ENCODE measurements around the gene ANXA1. TPM values are rescaled to one million over a fixed set of nuclear protein-coding genes. Genes with fewer than 3 reads are reported as not detected.
"Not testable (repeated sequence)": the region's sequence is repeated elsewhere in the genome, so short reads cannot be mapped to it uniquely, and the experiment has no call there.

ANXA1 gene, protein sequence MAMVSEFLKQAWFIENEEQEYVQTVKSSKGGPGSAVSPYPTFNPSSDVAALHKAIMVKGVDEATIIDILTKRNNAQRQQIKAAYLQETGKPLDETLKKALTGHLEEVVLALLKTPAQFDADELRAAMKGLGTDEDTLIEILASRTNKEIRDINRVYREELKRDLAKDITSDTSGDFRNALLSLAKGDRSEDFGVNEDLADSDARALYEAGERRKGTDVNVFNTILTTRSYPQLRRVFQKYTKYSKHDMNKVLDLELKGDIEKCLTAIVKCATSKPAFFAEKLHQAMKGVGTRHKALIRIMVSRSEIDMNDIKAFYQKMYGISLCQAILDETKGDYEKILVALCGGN
- 294 to 376 TPM (median 369 TPM) in 3 replicates for total RNA-seq
- long read RNA-seq, transcript ANXA1-202 (12 exons, 2,209 nt): minor isoform, 7 of 822 reads
- long read RNA-seq, transcript ANXA1-201 (13 exons, 1,509 nt): major isoform, 758 of 822 reads
- long read RNA-seq, partial matches to known transcripts: 7 of 822 reads
- long read RNA-seq, other reads (novel, unspliced or antisense): 49 of 822 reads

DNA sequence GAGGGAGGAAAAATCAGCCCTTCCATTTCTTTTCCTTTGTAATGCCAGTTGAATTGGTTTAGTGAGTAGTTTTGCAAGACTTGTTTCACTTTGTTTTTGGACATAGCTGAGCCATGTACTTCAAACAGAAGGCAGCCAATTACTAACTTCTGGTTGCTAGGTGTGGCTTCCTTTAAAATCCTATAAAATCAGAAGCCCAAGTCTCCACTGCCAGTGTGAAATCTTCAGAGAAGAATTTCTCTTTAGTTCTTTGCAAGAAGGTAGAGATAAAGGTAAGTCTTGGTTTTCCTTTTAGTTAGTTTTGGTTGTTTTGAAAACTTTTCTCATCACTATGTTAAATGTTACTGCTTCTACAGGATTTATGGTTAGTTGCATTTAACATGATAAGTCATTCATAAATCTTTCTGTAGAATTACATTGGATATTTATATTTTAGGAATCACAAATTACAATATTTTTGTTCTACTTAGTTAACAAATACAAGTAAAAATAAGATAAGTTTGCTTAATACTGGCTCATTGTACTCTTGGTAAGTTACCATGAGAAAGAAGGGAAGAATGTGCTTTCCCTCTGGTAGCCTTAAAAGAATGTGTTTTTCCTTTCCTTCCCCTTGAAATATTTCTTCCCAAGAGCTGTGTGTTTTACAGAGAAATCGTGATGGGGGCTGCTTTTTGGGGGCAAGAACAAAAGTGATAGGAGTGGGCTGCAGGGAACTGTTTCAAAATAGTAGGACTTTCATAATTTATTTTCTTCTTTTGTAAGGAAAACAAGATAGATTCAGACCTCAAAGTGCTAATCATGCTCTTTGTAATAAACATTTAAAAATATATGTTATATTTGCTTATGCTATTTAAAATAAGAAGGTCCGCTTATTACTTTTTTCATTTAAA, at the start of gene ANXA1:
Gene ANXA1, plus strand, starts transcription at position 213 of the 890 bp plus-strand sequence. CDS start 6,671 bp downstream, outside the sequence.
- peaks cover 74% of the 10 kb centered on the region for H3K4me1 Mint-ChIP-seq (ENCODE audit: low read depth)
- DNase-seq (ENCODE audit: low spot score): no peak
- no peaks in the 10 kb centered on the region for H3K27me3 Mint-ChIP-seq (ENCODE audit: low read depth)
- TF ChIP-seq, protein P1, sequence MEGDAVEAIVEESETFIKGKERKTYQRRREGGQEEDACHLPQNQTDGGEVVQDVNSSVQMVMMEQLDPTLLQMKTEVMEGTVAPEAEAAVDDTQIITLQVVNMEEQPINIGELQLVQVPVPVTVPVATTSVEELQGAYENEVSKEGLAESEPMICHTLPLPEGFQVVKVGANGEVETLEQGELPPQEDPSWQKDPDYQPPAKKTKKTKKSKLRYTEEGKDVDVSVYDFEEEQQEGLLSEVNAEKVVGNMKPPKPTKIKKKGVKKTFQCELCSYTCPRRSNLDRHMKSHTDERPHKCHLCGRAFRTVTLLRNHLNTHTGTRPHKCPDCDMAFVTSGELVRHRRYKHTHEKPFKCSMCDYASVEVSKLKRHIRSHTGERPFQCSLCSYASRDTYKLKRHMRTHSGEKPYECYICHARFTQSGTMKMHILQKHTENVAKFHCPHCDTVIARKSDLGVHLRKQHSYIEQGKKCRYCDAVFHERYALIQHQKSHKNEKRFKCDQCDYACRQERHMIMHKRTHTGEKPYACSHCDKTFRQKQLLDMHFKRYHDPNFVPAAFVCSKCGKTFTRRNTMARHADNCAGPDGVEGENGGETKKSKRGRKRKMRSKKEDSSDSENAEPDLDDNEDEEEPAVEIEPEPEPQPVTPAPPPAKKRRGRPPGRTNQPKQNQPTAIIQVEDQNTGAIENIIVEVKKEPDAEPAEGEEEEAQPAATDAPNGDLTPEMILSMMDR (IDR thresholded peaks at IDR 0.05): no peak
- peak within 1 kb of the TSS; percentile 93 for H3K27ac Mint-ChIP-seq (ENCODE audit: unreplicated experiment)
- peaks cover 6% of the 10 kb centered on the region for H3K36me3 Mint-ChIP-seq (ENCODE audit: low read depth)
- no peaks in the 10 kb centered on the region for H3K9me3 Mint-ChIP-seq (ENCODE audit: low read depth)
- peak within 1 kb of the TSS; percentile 78 for H3K4me3 Mint-ChIP-seq (ENCODE audit: unreplicated experiment)

DNA sequence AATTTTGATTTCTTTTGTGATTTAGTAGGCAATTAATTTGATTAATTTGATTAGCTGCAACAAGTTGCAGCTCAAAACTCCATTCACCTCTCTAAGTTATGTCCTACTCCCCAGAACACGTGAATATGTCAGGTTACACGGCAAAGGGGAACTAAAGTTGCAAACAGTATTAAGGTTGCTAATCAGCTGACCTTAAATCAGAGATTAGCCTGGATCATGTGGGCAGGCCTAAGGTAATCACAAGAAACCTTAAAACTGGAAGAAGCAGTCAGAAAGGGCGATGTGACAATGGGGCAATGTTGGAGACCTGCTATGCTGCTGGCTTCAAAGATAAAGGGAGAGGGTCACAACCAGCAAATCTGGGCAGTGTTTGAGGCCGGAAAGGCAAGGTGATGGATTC, 47.3 kb upstream of the ANXA1 start:
- Mint-ChIP-seq H3K36me3 (ENCODE audit: low read depth) (no peaks in the 10 kb centered on the region), H3K4me3 (ENCODE audit: unreplicated experiment) (no peak overlapping the region), H3K27ac (ENCODE audit: unreplicated experiment) (no peak overlapping the region), H3K4me1 (ENCODE audit: low read depth) (peaks cover 3% of the 10 kb centered on the region), H3K27me3 (ENCODE audit: low read depth) (no peaks in the 10 kb centered on the region), H3K9me3 (ENCODE audit: low read depth) (peaks cover 3% of the 10 kb centered on the region)
- DNase-seq (ENCODE audit: low spot score): no peak
- TF ChIP-seq, protein P1 (IDR thresholded peaks at IDR 0.05): no peak

DNA sequence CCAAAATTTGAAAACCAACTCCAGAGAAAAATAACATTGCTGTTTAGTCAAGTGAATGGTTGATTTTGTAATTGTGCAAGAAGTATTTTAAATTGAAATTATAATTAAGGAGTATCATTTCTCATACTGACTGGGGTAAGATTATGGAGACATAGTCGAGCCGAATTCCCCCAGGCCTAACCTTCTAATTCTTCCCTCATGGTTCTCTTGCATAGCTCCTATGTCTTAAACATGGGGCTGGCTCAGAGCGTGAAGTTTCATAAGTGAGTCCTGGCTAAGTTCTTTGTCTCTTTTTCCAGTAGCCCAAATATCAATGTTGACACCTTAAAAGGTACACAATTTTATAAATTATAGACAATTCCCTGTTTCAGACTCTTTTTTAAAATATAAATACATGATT, 46.7 kb upstream of the ANXA1 start:
- Mint-ChIP-seq H3K27me3 (ENCODE audit: low read depth) (no peaks in the 10 kb centered on the region), H3K4me1 (ENCODE audit: low read depth) (peaks cover 3% of the 10 kb centered on the region), H3K36me3 (ENCODE audit: low read depth) (no peaks in the 10 kb centered on the region), H3K4me3 (ENCODE audit: unreplicated experiment) (no peak overlapping the region), H3K9me3 (ENCODE audit: low read depth) (peaks cover 3% of the 10 kb centered on the region), H3K27ac (ENCODE audit: unreplicated experiment) (no peak overlapping the region)
- DNase-seq (ENCODE audit: low spot score): no peak
- TF ChIP-seq, protein P1 (IDR thresholded peaks at IDR 0.05): no peak

DNA sequence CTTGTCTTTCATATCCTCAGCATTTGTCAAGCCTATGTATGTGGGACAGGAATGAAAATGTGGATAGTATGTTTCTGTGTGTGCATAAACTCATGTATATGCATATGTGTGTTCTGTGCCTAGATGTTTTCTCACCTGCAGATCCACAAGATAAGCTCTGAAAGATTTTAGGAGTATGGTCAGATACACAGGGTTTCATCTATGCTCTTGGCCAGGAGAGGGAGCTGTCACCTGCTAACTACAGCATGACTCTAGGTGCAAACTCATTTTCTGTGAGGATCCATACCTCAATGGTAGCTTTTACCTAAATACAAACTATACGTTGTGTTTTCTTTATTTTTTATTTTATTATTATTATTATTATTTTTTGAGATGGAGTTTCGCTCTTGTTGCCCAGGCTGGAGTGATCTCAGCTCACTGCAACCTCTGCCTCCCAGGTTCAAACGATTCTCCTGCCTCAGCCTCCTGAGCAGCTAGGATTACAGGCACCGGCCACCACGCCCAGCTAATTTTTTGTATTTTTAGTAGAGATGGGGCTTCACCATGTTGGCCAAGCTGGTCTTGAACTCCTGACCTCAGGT, 44.1 kb upstream of the ANXA1 start:
- TF ChIP-seq, protein P1 (IDR thresholded peaks at IDR 0.05): peak; percentile 88
- H3K36me3 Mint-ChIP-seq (ENCODE audit: low read depth); H3K27ac Mint-ChIP-seq (ENCODE audit: unreplicated experiment); DNase-seq (ENCODE audit: low spot score); H3K27me3 Mint-ChIP-seq (ENCODE audit: low read depth); H3K4me3 Mint-ChIP-seq (ENCODE audit: unreplicated experiment); H3K9me3 Mint-ChIP-seq (ENCODE audit: low read depth); H3K4me1 Mint-ChIP-seq (ENCODE audit: low read depth): not testable (repeated sequence)

DNA sequence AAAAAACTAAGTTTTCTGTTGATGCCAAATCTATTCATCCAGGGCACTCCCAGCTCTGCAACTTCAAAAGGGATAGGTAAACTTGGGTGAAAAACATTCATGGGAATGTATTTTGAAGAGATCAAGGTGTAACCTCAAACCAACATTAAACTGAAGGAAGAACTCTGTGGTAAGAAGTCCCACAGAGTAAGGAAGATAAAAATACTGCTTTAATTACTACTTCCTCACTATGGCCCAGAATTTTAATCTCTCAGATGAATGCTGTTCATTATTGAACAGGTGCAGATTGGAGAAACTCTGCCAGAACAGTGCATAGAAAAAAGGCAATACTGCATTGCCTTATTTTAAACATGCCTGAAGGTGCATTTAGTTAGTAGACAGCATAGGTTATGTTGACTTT, 37.6 kb upstream of the ANXA1 start:
- Mint-ChIP-seq H3K27me3 (ENCODE audit: low read depth) (no peaks in the 10 kb centered on the region), H3K4me1 (ENCODE audit: low read depth) (peaks cover 31% of the 10 kb centered on the region), H3K9me3 (ENCODE audit: low read depth) (no peaks in the 10 kb centered on the region), H3K36me3 (ENCODE audit: low read depth) (no peaks in the 10 kb centered on the region), H3K27ac (ENCODE audit: unreplicated experiment) (no peak overlapping the region), H3K4me3 (ENCODE audit: unreplicated experiment) (no peak overlapping the region)
- TF ChIP-seq, protein P1 (IDR thresholded peaks at IDR 0.05): no peak
- no peak for DNase-seq (ENCODE audit: low spot score)

All from chondrocyte (in vitro differentiated cells).